ENCODE results near the gene SMURF1.

The SMURF1 gene

DNA sequence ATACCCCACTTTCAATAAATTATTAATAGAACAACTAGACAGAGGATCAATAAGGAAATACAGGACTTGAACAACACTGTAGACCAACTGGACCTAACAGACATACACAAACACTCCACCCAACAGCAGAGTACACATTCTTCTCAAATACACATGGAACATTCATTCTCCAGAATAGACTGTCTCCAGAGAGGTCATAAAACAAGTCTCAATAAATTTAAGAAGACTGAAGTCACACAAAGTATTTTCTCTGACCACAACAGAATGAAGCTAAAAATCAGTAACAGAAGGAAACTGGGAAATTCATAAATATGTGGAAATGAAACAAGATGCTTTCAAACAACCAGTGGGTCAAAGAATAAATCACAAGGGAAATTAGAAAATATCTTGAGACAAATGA, 119.8 kb downstream of the SMURF1 start:
- DNase-seq, result no peak

DNA sequence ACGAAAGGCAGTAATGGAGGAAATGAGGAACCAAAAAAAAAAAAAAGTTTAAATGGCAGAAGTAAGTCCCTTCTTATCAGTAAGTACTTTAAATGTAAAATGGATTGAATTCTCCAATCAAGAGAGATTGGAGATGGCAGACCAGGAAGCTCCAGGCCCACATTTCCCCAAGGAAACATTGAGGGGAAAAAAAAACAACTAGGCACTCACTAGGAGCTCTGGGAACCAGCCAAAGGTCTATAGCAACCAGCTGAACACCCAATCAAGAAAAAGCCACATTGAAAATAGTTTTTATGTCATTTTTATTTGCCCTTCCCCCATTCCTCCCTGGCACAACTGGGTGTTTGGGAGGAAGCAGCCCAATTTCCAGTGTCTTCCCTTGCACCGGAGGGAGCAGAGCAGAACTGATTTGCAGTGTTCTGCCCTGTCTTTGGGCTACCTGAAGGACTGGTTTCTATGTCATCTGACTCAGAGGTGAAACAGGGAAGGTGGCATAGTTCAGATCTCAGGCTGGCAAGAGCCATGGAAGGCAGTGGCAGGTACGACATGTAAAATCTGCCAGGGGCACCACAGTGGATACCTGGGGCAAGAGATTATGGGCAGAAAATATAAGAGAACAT, 121.9 kb downstream of the SMURF1 start:
- DNase-seq, result no peak

DNA sequence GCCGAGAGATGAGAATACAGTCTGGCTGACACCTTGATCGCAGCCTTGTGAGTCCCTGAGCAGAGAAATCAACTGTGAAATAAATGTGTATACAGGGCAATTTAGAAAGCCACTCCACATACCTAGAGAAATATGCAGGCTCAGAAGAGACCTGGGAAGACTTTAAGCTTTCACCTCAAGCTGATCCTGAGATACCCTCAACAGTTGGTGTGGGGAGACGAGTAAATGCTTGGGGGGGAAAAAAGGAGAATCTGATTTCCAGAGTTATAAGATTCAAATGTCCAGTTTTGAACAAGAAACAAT, 123.5 kb downstream of the SMURF1 start:
- no peak for DNase-seq

DNA sequence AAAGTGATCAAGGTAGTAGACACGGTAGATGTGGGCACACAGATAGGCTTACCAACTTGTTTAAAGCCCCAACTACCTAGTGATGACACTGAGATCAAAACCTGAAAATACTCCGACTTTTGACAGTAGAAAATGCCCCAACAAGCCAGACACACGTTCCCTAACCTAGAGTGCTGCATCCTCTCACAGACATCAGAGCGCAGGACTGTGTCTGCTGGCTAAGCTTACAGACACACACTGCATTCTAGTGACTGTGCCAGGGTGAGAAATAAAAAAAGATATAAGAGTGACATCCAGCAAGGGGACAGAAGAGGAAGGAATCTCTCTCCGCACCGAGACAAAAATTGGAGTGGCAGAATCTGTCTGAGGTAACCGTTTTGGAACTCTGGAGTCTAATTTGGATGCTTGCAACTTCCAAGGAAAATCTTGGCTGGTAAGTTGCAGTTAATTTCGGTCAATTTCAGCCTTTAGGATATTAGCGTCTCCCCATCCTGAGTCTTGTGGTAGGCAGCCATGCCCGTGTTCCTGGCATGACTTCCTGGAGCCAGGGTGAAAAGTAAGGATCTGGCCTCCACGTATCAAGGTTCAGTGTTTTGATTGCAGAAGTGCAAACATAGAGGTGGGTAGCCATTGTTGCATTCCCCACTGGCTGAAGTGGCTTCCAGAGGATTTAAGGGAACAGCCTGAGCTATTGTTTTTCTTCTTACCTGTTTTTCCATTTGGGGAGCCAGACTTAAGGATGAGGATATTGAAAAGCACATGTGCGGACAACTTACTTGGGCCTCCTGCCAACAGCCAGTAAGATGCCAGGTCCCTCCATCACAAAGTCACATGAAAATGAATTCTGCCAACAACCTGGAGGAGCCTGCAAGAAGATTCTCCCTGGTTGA, 124.1 kb downstream of the SMURF1 start:
- DNase-seq, result no peak

DNA sequence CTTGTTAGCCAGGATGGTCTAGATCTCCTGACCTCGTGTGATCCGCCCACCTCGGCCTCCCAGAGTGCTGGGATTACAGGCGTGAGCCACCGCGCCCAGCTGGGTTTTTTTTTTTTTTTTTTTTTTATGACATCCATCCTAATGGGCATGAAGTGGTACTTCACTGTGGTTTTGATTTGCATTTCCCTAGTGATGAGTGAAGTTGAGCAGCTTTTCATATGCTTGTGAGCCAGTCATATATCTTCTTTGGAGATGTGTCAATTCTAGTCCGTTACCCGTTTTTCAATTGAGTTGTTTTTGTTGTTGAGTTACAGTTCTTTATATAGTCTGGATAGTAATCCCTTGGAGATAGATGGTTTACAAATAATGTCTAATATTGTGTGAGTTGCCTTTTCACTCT, 127.7 kb downstream of the SMURF1 start:
- DNase-seq, result no peak

DNA sequence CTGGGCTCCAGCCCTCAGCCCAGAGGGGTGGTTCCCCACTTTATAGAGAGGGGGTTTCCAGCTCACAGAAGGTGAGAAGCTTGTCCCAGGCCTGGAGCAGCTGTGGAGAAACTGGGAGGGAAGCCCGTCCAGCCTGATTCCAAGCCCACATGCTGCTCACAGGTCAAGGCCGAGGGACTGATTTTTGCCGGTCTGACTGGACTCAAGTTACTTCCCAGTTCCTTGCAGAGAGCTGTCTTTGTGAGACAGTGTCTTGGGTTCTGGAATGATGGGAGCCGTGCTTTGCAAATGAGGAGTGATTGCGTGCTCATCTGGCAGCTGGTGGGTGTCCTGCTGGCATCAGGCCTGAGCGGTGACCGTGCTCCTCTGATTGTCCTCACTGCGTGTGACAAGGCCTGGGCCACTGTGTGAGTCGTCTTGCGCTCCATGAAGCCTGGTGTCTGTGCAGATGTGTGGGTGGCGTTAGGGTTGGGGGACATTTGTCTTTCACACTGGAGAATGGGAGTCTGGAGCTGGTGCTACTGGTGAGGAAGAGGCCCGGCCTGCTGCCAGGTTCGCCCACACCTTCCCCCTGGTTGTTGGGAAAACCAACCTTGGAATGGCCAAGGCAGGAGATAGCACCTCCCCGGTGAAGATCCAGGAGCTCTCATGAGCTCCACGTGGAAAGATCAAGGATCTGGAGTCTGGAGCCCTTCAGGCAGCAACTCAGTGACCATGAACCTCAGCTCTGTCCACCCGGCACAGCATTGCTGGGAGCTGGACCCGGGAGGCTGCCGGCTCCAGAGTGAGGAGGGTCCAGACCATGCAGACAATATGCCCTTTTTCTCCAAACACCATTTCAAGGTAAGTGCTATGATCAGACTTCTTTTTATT, 129.6 kb downstream of the SMURF1 start:
- DNase-seq, result no peak

DNA sequence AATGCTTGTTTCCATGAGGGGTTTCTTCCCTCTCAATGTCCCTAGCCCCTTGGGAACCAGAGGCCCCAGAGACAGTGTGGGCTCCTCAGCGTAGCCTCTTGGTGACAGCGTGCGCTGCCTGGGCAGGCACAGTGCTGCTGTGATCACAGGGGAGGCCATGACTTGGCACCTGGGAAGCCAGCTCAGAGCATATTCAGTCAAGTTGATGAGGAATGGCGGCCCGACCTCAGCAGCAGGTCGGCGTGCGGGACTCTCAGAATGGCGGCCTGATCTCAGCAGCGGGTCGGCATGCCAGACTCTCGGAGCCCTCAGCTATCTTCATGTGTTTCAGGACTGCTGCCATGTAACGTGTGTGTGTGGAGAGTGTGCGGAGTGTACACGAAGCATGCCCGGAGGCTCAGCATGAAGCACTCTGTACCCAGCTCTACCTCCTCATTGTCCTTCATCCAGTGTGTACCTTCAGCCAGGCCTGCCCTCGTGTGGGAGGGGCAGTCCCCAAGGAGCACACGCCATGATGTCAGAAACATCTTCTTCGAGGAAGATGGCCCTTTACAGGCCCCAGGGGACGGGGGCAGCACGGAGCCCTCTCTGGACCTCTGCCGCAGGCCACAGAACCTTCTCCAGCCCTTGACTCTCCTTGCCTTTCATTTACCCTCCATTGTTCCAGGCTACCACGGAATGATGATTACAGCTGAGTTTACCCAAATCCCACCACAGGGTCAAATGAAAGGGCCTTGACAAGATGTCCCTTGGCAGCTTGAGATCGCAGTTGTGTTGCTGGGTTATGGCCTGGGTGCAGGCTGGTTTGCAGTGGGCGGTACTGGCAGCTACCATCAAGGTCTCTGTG, 130.4 kb downstream of the SMURF1 start:
- DNase-seq, result no peak

DNA sequence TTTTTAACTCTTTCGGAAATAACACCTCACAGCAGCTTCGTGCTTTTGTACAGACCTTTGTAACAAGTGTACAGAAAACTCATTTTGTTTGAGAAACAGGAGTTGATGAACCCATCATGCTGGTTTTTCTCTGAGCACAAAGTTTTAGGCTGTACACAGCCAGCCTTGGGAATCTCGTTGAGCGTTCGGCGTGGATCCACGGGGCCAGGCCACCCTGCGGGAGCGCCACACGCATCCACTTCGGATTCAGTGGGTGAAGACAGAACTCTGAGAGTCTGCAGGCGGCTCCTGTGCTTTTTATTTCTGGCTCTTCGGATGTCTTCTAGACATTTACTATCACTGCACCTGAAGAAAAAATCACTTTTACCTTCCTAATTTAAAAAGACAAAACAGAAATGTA, 131.2 kb downstream of the SMURF1 start:
- DNase-seq, result no peak

DNA sequence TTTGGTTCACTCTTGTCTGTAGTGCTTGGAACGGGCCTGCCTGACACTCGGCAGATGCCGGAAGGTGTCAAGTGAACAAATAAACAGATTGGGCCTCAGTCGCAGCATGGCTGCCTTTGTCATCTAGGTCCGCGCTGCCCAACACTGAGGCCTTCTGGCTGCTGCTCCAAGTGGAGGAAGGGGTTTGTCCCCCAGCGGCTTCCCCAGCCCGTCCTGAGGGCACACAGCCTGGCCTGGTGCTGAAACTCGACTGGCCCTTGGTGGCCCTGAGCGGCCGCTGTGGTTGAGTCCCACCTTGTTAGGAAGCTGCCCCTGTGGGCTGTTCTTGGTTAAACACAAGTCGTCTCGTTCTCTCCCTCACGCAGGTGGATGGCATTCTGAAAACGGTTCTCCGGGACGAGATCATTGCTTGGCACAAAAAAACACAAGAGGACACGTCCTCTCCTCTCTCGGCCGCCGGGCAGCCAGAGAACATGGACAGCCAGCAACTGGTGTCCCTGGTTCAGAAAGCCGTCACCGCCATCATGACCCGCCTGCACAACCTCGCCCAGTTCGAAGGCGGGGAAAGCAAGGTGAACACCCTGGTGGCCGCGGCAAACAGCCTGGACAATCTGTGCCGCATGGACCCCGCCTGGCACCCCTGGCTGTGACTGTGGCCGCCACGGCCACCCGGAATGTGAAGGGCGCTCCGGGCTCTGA, 132.1 kb downstream of the SMURF1 start:
- no peak for DNase-seq

DNA sequence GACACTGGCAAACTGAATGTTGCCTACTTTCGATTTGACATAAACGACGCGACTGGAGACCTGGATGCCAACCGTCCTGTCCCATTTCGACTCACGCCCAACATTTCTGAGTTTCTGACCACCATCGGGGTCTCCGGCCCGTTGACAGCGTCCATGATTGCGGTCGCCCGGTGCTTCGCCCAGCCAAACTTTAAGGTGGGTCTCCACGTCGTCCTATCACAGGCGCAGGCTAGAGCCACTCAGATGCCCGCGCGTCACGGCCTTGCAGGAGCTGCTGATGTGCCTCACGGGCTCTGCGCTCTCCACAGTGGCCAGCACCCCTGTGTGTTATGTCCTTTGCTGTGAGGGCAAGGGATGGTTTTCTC, 132.6 kb downstream of the SMURF1 start:
- no peak for DNase-seq

DNA sequence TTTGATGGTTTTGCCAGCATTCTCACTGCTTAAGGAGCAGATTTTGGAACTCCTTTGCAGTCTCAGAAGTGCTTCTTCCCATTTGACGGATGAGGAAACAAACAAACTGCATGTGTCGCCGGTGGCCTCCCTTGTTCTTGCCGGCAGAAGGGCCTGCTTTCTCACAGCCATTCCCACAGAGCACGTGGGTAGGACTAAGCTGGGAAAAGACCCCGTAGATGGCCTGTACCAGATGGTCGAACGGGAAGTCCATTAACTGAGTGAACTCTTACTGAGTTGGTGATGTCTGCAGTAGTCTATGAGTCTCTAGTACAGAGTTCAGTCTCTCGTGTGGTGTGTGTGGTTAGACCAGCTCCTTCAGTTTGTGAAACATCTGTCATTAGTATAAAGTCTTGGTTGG, 133.6 kb downstream of the SMURF1 start:
- DNase-seq, result no peak

DNA sequence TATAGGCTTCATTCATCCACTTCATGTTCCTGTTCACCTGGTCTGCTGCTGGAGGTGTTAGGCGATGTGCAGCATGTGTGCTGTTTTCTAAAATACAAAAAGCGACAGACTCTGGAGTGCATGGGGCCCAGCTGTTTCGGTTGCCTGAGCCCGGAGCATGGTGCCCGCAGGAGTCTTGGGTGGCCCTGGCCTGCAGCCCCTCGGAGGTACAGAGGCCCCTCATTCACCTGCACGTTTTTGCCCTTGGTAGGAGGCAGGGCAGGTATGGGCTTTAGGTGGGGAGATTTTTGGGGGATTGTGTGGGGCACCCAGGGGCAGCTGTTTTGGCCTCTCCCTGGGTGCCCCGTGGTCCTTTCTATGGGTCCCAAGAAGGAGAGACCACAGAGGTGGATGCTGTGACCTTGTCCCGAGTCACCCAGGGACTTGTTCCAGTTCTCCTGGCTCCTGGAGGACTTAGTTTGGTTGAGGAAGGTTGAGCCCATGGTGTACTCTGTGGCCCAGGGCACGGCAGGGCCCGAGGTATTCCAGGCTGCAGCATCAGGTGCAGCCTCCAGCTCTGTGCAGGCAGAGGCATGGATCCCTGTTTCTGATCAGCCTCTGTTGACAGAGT, 134.9 kb downstream of the SMURF1 start:
- DNase-seq, result no peak

DNA sequence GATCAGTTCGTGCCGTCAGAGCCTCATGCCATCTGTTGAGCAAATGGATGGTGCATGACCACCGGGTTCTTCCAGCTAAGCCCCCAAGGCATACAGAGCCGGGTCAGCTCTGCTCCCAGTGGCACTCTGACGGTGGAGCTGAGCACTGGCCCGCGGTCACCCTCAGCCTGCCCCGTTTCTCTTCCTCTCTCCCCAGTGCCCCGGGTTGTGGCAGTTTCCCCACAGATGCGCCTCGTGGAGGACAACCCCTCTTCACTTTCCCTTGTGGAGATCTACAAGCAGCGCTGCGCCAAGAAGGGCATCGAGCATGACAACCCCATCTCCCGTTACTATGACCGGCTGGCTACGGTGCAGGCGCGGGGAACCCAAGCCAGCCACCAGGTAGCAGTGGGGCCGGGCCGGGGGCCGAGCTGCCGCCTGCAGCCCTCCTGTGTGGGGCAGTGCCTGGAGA, 135.7 kb downstream of the SMURF1 start:
- DNase-seq, result no peak

DNA sequence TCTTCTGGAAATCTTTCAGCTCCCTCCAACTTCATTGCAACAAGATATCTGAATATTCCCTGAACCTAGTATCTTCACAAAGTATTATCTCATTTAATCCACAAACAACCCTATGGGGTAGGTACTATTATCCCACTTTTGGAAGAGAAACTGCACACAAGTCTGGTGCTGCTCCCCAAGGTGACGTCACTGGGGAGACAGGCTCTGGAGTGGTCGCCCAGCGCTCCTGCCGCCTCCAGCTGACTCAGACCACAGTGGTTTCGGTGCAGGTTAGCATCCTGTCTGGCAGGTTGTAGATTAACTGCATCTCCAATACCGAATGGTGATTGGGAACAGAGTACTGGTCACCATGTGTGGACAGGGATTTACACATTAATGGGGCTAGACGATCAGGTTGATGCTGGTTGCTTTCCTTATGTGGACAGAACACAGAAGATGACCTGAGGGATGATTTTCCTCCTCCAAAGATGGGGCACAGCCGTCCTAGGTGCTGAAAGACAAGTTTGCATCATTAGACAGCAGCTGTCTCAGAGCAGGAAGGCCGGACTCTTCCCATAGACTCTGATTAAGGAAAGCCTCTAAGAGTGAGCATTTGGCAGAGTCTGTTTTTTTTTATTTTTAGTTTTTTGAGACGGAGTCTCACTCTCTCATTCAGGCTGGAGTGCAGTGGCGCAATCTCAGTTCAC, 137.0 kb downstream of the SMURF1 start:
- DNase-seq, result no peak

DNA sequence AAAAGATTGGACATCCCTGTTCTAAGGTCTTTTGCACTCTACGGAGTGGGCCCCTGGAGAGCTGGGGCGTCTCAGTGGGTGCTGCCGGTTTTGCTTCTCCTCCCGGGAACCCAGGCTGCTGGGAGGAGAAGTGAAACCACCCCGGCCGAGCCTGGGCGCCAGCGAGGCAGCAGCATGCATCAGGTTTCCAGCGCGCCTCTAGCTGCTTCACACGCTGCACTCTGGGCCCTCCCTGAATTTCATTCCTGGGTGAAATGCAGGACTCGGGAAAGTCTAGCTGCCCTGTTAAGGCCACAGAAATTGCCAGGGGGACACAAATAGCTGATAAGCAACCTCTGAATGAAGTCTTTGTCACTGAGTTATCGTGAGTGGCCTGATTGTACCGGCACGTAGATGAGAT, 138.1 kb downstream of the SMURF1 start:
- DNase-seq, result no peak

DNA sequence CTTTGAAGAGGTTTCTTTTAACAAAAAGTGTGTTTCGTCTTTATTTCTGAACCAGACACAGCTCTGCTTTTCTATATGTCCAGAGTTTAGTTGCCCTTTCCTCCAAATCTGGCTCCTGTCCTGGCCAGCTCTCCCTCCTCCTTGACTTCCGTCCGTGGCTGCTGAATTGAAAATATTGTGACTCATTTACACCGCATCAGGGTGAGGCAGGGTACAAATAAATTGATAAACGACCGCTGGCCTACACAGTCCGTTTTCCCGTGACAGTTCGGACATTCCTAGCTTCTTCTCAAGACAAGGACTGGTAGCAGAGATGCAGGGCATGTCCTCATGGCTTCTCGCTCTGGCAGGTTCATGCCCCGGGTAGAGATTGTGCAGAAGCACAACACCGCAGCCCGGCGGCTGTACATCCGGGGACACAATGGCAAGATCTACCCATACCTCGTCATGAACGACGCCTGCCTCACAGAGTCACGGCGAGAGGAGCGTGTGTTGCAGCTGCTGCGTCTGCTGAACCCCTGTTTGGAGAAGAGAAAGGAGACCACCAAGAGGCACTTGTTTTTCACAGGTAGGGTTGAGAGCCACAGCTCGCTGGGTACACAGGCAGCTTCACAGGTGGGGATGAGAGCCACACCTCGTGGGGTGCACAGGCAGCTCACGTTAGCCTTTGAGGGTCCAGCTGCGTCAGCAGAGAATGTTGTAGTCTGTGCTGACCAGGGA, 139.0 kb downstream of the SMURF1 start:
- DNase-seq, result no peak

DNA sequence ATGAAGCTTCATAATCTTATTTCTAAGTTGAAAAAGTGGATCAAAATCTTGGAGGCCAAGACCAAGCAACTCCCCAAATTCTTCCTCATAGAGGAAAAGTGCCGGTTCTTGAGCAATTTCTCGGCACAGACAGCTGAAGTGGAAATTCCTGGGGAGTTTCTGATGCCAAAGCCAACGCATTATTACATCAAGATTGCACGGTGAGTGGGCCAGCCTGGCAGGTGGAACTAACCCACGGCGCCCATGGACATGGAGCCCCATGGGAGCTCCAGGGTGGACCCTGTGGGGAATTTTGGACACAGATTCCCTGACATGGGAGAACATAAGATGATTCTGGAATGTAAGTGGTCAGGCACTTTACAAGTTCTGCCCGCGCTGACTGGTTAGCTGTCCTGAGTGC, 139.7 kb downstream of the SMURF1 start:
- DNase-seq, result no peak

DNA sequence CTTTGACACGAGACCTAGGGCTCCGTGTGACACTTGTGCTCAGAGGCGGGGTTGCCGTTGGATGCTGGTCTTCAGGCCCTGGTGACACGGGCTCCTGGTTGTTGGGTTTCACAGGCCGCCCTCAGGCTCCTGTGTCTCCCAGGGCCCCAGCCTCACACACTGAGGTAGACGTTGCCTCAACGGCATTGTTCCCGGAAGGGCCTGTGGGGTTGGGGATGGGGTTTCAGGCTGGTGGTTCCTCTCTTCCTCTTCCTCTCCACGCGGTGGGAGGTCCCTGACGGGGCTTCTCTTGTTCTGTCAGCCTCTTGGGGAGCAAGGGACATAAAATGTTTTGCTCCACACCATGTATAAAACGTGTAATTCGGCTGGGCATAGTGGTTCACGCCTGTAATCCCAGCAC, 140.5 kb downstream of the SMURF1 start:
- DNase-seq, result no peak

DNA sequence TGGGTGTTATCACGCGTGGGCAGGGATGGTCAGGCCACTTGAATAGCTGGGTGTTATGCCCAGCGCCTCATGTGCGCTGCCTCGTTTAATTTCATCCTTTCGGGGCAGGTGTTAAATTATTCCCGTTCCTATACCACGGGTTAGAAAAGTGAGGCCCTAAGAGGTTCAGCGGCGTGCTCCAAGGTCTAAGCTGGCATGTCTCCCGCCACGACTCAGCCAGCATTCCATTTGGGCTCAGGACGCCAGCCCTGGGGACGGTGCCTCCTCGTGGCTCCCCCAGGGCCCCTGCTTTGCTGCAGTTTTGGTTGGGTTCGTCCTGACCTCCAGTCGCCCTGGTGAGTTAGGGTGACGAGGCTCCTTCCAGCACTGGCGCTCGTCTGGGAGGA, 141.1 kb downstream of the SMURF1 start:
- no peak for DNase-seq

DNA sequence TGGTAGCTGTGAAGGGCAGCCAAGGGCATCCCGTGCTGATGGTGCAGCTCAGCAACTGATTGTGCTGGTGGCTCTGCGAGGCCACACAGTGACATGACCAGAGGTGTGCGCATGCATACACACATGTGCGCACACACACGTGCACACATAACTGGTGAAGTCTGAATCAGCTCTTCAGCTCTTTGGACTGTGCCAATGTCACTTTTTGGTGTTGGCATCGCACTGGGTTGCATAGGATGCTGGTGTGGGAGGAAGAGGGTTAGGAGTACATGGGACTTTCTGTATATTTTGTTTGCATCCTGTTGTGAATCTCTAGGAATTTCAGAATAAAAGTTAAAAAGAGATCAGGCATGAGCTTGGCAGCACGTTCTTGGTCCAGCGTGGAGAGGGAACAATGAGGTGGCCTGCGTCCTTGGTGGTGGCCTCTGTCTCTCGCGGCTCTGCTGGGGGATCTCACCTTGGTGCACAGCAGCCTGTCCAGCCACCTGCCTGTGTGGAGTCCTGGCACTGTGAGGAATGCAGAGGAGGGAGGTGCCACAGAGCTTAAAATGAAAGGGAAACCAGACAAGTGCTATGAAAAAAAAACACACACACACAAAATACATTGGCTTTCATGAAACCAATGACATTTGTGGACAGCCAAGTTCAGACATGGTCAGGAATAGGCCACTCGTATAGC, 141.6 kb downstream of the SMURF1 start:
- no peak for DNase-seq
